Mucosa of descending colon (tissue), 3 donors: ENCODE measurements around the gene CALML3. TPM values are rescaled to one million over a fixed set of nuclear protein-coding genes. Genes with fewer than 3 reads are reported as not detected.
A peak's percentile ranks its signal among the peaks of the same experiment; 100 is the strongest.

Source experiments
- ATAC-seq: fragments of 200-7000 bp; cut with Tn5 transposase; one replicate; pipeline ENCODE4 v1.9.1; 2020; ENCODE audit warnings: mild to moderate bottlenecking, moderate library complexity
- DNase-seq, 3 donors: peaks; one replicate each; pipeline ENCODE4 v3.0.0-alpha.2; 2020
- H3K36me3 ChIP-seq: fragments of 200-600 bp; one replicate; pipeline ENCODE4 v1.8.0; 2021; ENCODE audit warnings: low read depth, mild to moderate bottlenecking
- H3K4me1 ChIP-seq: fragments of 200-600 bp; one replicate; pipeline ENCODE4 v1.8.0; 2021; ENCODE audit warnings: low read depth, mild to moderate bottlenecking
- H3K4me3 ChIP-seq: fragments of 200-600 bp; one replicate; pipeline ENCODE4 v1.8.0; 2021; ENCODE audit warnings: mild to moderate bottlenecking
- H3K9me3 ChIP-seq: fragments of 200-600 bp; one replicate; pipeline ENCODE4 v1.8.0; 2021; ENCODE audit warnings: mild to moderate bottlenecking
- intact Hi-C, 2 donors: fragments of 100-400 bp; cut with DNase I in 1 of 2; cut with micrococcal nuclease in 1 of 2; formaldehyde crosslinking; loops; one replicate each; pipeline versions ENCODE4 v1.11.0 to v1.11.1; 2022; cut with DNase I, micrococcal nuclease
- total RNA-seq, 3 donors: library from RNA; stranded (reverse); fragmentation: NEBNext Ultra II Directional in 2 of 3; extraction: Animal tissue kit (Norgen Biotek cat#: 25700) in 2 of 3; gene quantifications; one replicate each; pipeline versions ENCODE4 v1.2.1 to v1.2.4, GENCODE V29; 2021 to 2023
- TF ChIP-seq, protein P1 (sequence below): fragments of 200-600 bp; IDR thresholded peaks from one replicate; pipeline ENCODE4 v1.8.0; 2022; ENCODE audit warnings: antibody characterized with exemption, mild to moderate bottlenecking
- donor health status: DM: no; HTN: no; CAD: no; lungs with moderate emphysema.
- donor health status: DM: no; HTN: no; CAD: no.
- donor health status: DM: no; HTN: yes; CAD: no.

CALML3 gene
- total RNA-seq, 3 donors from 2014 or later: 0.09 to 0.17 TPM; not detected in 1

DNA sequence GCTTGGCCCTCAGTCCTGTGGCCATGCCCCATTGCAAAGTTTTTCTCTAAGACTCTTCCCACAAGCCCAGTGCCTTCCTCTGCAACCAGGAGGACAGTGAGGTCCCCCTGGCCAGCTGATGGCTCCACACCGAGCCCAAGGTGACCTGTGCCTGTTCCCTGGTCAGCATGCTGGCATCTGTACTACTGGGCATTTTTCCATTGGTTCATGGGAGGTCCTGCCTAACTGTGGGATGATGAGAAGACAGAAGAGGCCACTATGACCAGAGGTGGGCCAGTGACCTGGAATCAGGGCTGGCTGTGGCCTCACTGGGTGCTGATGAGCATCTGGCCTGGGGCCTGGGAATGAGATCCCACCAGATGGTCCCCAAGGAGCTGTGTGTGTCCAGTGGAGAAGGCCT, 20.2 kb downstream of the CALML3 start:
- H3K36me3 ChIP-seq: no peaks in the 10 kb centered on the region
- H3K4me1 ChIP-seq: peaks cover 61% of the 10 kb centered on the region
- no peak overlapping the region for H3K4me3 ChIP-seq
- no peaks in the 10 kb centered on the region for H3K9me3 ChIP-seq
- peak in 1 of 3 donors; percentile 39 for DNase-seq
- no peak for ATAC-seq
- TF ChIP-seq, protein P1, sequence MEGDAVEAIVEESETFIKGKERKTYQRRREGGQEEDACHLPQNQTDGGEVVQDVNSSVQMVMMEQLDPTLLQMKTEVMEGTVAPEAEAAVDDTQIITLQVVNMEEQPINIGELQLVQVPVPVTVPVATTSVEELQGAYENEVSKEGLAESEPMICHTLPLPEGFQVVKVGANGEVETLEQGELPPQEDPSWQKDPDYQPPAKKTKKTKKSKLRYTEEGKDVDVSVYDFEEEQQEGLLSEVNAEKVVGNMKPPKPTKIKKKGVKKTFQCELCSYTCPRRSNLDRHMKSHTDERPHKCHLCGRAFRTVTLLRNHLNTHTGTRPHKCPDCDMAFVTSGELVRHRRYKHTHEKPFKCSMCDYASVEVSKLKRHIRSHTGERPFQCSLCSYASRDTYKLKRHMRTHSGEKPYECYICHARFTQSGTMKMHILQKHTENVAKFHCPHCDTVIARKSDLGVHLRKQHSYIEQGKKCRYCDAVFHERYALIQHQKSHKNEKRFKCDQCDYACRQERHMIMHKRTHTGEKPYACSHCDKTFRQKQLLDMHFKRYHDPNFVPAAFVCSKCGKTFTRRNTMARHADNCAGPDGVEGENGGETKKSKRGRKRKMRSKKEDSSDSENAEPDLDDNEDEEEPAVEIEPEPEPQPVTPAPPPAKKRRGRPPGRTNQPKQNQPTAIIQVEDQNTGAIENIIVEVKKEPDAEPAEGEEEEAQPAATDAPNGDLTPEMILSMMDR: no peak
- intact Hi-C loops: loop anchor here in 1 of 2 donors (5.0 kb wide), 1 partner anchor 98 kb away; no protein-coding TSS in a partner anchor

DNA sequence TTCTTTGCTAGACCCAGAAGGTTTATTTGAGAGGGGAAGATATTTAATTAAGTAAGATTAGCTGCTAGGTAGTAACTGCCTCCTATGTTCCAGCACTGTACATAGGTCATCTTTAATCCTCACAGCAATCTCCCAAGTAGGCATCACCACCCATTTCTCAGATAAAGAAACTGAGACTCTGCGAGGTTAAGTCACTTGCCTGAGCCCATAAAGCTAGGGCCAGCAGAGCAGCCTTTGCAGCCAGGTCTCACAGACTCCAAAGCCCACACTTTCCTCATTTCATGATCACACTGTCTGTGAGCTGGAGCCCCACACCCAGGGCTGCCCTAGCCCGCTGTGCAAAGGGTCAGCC, 20.6 kb downstream of the CALML3 start:
- intact Hi-C loops: loop anchor here in 1 of 2 donors (5.0 kb wide), 1 partner anchor 98 kb away; no protein-coding TSS in a partner anchor
- Histone ChIP-seq H3K36me3 (no peaks in the 10 kb centered on the region), H3K9me3 (no peaks in the 10 kb centered on the region), H3K4me1 (peaks cover 65% of the 10 kb centered on the region), H3K4me3 (no peak overlapping the region)
- ATAC-seq (no peak), DNase-seq (no peak)
- TF ChIP-seq, protein P1: no peak

DNA sequence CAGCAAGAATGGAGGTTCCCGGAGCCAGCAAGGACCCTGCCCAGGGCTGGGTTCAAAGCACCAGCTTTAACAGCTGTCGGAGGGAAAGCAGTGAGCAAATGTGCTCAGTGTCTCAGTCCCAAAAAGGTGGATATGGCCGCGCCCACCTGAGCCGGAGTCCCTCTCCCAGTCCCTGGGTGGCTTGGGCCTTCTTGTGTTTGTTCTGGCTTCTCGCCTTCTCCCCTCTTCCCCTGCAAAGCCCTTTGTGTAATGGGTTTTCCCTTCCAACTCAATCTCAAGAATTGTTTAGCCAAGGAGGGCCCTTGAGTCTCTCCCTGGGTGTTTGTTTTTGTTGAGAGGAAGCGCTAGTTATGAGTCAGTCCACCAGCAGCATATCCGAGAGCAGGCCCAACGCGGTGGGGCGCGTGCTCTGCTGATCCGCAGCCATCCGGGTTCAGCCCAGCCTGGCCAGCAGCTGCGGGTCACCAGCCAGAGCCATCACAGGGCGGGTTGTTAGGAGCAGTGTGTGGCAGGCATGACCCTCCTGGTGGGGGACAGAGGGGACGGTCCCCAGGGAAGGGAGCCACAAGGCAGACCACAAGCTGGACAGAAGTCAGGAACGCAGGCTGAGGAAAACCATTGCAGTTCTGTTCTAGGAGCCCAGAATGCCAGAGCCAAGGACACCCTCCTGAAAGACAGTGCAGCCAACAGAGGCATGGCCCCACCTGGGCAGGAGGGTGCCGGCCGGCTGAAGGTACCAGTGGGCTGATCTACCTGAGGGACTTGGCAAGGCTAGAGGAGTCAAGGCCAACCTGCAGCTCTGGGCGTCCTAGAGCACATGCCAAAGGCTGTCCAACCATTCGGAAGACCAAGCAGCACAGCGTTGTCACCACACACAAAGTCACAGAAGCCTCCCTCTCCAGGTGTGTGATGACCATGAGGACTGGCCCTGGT, 21.3 kb downstream of the CALML3 start:
- intact Hi-C loops: loop anchor here in 1 of 2 donors (5.0 kb wide), 1 partner anchor 99 kb away; no protein-coding TSS in a partner anchor
- Histone ChIP-seq H3K4me1 (peaks cover 67% of the 10 kb centered on the region), H3K4me3 (no peak overlapping the region), H3K36me3 (no peaks in the 10 kb centered on the region), H3K9me3 (no peaks in the 10 kb centered on the region)
- ATAC-seq: peak; percentile 50
- peak; percentile 68 to 79 (median 76) for DNase-seq
- TF ChIP-seq, protein P1: no peak

DNA sequence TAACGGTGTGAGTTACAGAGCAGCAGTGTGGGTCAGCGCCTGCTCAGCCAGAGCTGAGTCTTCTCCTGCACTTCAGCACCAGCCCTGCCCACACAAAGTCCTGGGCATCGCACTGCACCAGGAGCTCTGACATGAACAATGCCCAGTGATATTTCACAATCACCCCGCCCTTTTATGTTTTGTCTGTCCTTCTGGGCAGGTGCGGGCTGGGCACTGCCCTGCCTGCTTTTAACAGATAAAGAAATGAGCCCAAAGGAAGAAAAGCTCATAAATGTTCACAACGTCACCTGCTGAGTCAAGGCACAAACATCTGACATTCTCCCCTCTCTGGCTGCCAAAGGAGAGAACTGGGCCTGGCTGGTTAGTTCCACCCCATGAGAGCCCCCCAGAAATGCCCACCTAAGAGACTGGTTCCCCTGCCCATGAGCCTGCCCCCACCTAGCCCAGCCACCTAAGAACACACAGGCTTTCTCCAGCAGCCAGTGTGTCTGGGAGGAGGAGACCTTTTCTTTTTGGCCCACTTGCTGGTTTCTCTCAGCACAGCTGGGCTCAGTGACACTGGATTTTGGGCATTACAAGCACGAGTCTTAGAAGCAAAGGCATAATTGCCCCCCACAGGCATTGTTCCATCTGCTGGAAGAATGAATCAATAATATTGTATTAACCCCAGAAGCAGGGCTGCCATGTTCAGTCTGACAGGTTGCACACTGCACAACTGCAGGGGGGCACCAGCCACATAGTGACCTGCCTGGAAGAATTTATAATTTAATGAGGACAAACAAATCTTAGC, 22.3 kb downstream of the CALML3 start:
- Histone ChIP-seq H3K36me3 (no peaks in the 10 kb centered on the region), H3K4me3 (no peak overlapping the region), H3K4me1 (peaks cover 66% of the 10 kb centered on the region), H3K9me3 (no peaks in the 10 kb centered on the region)
- intact Hi-C loops: loop anchor here in 1 of 2 donors (5.0 kb wide), 1 partner anchor 100 kb away; no protein-coding TSS in a partner anchor
- TF ChIP-seq, protein P1: no peak
- ATAC-seq (peak; percentile 65), DNase-seq (peak; percentile 85 to 89 (median 88))

DNA sequence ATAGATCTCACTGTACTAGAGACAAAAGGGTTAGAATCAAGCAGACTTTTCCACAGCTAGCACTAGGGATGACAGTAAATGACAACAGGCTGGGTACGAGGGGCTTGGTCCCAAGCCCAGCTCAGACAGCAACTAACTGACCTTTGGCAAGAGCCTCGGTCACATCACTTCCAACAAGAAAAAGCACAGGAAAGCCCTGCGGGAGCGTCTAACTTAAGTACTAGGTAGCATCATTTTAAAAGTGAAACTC, 22.8 kb downstream of the CALML3 start:
- ATAC-seq: no peak
- Histone ChIP-seq H3K4me3 (no peak overlapping the region), H3K36me3 (no peaks in the 10 kb centered on the region), H3K4me1 (peaks cover 66% of the 10 kb centered on the region), H3K9me3 (no peaks in the 10 kb centered on the region)
- no peak for DNase-seq
- TF ChIP-seq, protein P1: no peak
- intact Hi-C loops: loop anchor here in 1 of 2 donors (5.0 kb wide), 1 partner anchor 100 kb away; no protein-coding TSS in a partner anchor
